Mucosa of gallbladder (tissue), 1 donor: Measurements from ENCODE around the gene BTBD1. TPM values are rescaled to one million over a fixed set of nuclear protein-coding genes. Genes with fewer than 3 reads are reported as not detected.
A peak's percentile ranks its signal among the peaks of the same experiment; 100 is the strongest.

ENCODE experiments used
- DNase-seq: peaks from one replicate; pipeline ENCODE4 v3.0.0-alpha.2; 2020; ENCODE audit warnings: low spot score
- total RNA-seq: library from RNA; stranded (reverse); gene quantifications from one replicate; pipeline ENCODE4 v1.2.1, GENCODE V29; 2021
- donor health status: DM: no; HTN: no; CAD: no.

BTBD1 gene
- total RNA-seq, 1 donor from 2014 or later, result 48.6 TPM

DNA sequence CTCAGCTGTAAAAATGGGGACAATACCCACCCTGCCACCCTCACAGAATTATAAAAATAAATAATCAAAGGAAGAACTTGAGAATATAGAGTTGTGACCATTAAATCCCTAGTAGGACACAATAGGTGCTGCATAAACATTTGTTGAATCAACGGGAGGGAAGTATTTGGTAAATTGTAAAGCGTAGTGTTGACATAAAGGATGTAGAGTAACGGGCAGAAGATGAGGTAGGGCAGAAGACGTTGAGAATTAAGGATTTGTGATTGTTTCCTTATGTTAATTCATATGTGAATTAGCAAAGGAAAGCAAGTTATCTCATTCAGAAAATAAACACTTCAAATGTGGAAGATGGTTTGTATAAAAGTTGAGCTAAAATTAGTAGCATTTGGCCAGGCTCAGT lies 73.9 kb downstream of the BTBD1 start:
- no peak for DNase-seq

- no peak for DNase-seq
Measured at GRCh38 chr15:82992436-82992998, 74.5 kb downstream of the BTBD1 start.

DNA sequence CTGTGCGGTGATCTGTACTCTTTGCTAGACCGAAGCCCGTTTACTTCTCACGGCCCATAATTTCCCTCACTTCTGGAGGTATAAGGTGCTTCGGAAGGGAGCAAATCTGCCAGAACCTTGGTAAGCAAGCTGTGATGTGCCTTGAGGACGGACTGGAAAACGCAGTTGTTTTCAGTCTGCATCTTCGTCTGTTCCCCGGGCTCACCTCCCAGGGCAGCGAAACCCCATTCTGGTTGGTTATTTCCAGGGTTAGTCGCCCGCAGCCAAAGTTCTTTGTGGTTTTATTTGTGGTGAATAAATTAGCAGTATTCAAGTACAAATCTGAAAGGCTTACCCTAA lies 80.6 kb downstream of the BTBD1 start:
- no peak for DNase-seq

GRCh38 chr15:82985688-82986441 lies 81.2 kb downstream of the BTBD1 start, which contains the start of gene RAMAC:
RAMAC (plus strand) TSS chr15:82986210; CDS start chr15:82989019, 2,809 bp downstream.
- peak; percentile 95 for DNase-seq

DNA sequence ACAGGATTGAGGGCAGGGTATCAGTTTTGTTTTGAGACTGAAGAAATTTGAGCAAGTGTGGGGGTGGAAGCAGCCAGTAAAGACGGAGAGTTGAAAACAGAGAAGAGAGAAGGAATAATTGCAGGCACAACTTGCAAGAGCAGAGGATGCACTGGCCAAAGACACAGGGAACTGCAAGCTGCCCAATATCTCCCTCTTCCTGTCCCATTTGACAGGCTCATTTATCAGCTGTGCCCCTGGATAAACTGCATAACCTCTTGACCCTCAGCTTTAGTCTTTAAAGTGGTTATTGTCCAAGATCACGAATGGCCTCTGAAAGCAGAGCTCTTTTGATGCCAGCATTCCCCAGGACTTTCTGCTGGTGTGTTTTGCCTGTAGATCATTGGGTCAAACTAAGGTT lies 86.1 kb downstream of the BTBD1 start:
- no peak for DNase-seq

GRCh38 chr15:82979726-82980125 lies 87.3 kb downstream of the BTBD1 start:
- DNase-seq, result no peak

DNA sequence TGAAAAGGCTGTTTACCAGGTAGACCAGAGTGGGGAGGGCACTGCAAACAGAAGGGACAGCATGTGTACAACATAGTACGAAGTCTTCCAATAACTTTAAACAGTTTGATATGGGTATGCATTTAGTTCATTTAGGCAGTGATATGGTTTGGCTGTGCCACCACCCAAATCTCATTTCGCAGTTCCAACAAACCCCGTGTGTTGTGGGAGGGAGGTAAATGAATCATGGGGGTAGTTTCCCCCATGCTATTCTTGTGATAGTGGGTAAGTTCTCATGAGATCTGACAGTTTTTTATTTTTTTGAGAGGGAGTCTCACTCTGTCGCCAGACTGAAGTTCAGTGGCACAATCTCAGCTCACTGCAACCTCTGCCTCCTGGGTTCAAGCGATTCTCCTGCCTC lies 88.6 kb downstream of the BTBD1 start:
- no peak for DNase-seq

DNA sequence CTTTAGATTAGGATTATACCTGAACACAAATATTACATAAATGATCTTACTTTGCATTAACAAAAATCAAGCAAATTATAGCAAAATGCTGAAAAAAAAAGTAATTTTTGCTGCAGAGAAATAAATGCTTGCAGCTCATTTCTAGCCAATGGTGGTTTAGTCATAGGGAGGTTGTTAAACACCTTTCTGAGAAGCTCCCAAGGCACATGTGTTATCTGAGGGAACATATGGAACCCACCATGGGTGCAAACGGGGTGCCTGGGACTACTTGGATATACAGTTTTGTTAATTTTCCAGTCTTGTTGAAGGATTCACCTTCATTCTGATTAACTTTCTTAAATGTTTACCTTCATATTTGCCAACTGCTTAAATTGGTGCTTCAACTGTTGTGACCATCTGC lies 90.0 kb downstream of the BTBD1 start:
- no peak for DNase-seq

- DNase-seq, result no peak
Measured at GRCh38 chr15:82972990-82973389, 94.1 kb downstream of the BTBD1 start.

GRCh38 chr15:82971218-82971984 lies 95.7 kb downstream of the BTBD1 start:
- DNase-seq, result no peak

DNA sequence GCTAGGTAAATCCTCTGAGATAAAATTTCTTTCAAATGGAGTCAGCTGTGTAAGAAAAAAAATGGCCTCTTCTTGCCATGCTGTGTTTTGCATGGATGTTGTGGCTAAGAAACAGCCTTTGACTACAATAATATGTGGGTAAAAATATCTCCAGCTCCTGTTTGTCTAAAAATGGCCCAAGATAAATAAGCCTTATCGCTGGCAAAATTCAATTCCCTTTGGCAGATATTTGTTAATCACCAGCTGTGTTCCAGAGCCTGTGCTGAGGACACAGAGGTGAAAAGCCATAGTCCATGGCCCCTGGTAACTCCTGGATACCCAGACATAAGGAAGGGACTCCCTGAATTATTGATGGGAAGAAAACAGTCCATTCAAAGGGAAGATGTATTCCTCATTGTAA lies 96.4 kb downstream of the BTBD1 start:
- no peak for DNase-seq

GRCh38 chr15:82970078-82970686 lies 96.9 kb downstream of the BTBD1 start:
- no peak for DNase-seq

DNA sequence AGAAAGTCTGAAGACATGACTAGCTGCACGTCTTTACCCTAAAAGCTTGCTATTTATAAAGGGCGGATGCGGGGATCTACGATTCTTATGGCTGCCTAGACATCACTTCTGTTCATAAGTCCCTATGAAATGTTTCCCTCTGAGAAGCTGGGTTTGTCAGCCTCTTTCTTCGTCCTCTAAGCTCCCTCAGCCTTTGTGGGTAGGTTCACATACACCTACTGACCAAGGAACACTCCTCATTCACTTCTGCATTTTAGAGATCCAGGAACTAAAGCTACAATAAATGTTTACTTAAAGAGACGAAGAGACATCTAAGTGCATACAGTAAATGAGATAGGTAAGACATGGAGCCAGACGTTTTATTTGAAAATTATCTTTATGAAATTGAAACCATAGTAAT lies 97.7 kb downstream of the BTBD1 start:
- no peak for DNase-seq

DNA sequence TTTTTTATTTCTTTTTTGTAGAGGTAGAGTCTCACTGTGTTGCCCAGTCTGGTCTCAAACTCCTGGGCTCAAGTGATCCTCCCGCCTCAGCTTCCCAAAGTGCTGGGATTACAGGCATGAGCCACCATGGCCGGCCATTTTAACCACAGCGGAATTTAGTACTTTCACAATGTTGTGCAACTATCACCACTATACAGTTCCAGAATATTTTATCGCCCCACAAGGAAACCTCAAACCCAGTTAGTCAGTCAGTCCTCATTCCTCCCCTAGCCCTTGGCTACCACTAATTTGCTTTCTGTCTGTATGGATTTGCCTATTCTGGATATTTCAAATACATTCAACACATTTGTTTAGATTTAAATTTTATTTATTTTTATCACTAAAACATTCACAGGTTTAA lies 99.0 kb downstream of the BTBD1 start:
- DNase-seq, result no peak

GRCh38 chr15:82966671-82967071 lies 100.4 kb downstream of the BTBD1 start:
- no peak for DNase-seq

Other genes with a start within 250 kb of the BTBD1 start
- gene HOMER2, start 114.5 kb downstream of the BTBD1 start, total RNA-seq, result 152 TPM
- gene RAMAC, start 81.0 kb downstream of the BTBD1 start, total RNA-seq, result 22.1 TPM
- 22.3 TPM for gene C15orf40, start 55.6 kb downstream of the BTBD1 start, total RNA-seq
- gene TM6SF1, start 40.4 kb upstream of the BTBD1 start, total RNA-seq, result 7.2 TPM
- 30.3 TPM for gene HDGFL3, start 140.6 kb upstream of the BTBD1 start, total RNA-seq
- gene BNC1, start 217.4 kb upstream of the BTBD1 start, total RNA-seq, result not detected